HG03469 (cell line): ENCODE results near the gene MAEA.

Experiments
- ATAC-seq: cut with Tn5 transposase; IDR thresholded peaks from one replicate; pipeline ENCODE4 v1.9.1; 2021; ENCODE audit warnings: mild to moderate bottlenecking, moderate library complexity, moderate number of reproducible peaks; ENCODE audit not compliant: unreplicated experiment

The MAEA gene

GRCh38 chr4:1376841-1377605 lies 87.3 kb downstream of the MAEA start:
- ATAC-seq, result no peak

- ATAC-seq, result no peak
Observed at GRCh38 chr4:1377606-1378261, 88.0 kb downstream of the MAEA start.

GRCh38 chr4:1378559-1379231 lies 89.0 kb downstream of the MAEA start:
- no peak for ATAC-seq

GRCh38 chr4:1379351-1379781 lies 89.7 kb downstream of the MAEA start:
- no peak for ATAC-seq

- ATAC-seq, result no peak
Observed at GRCh38 chr4:1379801-1380331, 90.2 kb downstream of the MAEA start.

- ATAC-seq, result no peak
Observed at GRCh38 chr4:1380368-1381151, 90.9 kb downstream of the MAEA start.

GRCh38 chr4:1381181-1381621 lies 91.5 kb downstream of the MAEA start:
- ATAC-seq, result no peak

- no peak for ATAC-seq
Observed at GRCh38 chr4:1381944-1382541, 92.4 kb downstream of the MAEA start.

- ATAC-seq, result no peak
Observed at GRCh38 chr4:1382776-1383727, 93.4 kb downstream of the MAEA start.

- ATAC-seq, result no peak
Observed at GRCh38 chr4:1383728-1384591, 94.3 kb downstream of the MAEA start.

- ATAC-seq, result no peak
Observed at GRCh38 chr4:1384675-1385372, 95.1 kb downstream of the MAEA start.

GRCh38 chr4:1385373-1386340 lies 96.0 kb downstream of the MAEA start:
- ATAC-seq, result no peak
